Measurements from ENCODE around the gene HOXB3.

HOXB3 gene

DNA sequence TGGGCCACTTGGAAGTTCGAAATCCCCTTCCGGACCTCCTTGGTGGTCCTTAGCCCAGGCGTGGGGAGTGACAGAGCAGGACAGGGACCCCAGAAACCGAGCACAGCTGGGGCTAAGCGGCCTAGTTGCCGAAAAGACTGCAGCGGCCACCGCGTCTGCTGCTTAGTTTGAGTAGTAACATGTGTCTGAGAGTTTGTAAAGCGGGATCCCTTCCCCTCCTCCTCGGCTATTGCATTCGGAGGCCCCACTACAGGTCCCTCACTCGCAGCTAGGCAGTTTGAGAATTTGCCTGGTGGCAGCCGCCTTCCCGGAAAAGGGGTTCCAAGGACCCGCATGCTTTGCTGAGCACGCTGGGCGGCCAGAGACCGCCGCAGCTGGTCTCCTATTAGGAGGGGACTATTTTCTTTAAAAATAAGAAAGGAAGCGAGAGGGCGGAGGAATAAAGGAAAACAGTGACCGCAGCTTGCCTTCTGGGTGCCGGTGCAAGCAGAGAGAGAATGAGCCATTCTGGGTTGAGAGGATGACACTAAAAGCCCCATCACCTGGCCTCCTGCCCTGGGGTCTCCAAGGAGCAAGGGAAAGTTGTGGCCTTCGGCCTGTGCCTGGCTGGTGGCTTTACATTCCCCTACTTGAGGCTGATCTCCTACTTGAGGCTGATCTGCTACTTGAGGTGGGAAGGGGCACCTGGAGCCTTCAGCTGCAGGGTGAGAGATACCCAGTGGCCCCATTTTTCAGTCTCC is 4.7 kb upstream of the HOXB3 start:
- Histone ChIP-seq H3K9me3 (ENCODE audit: insufficient read depth, low read length, severe bottlenecking) (no peaks in the 10 kb centered on the region), H2AFZ (ENCODE audit: low read depth, low read length) (no peak overlapping the region), H3K4me3 (ENCODE audit: low read depth in 1 of 2, low read length in 2 of 2) (no peak overlapping the region), H3K9ac (ENCODE audit: low read depth, low read length) (no peak overlapping the region), H3K79me2 (ENCODE audit: insufficient read depth, low read length) (no peaks in the 10 kb centered on the region), H3K27me3 (ENCODE audit: insufficient read depth, low read length, poor library complexity) (peaks cover 8% of the 10 kb centered on the region), H3K4me1 (ENCODE audit: insufficient read depth, low read length) (no peaks in the 10 kb centered on the region), H3K4me2 (ENCODE audit: insufficient read depth, low read length) (no peak overlapping the region), H3K27ac (ENCODE audit: low read length) (no peak overlapping the region), H3K36me3 (ENCODE audit: insufficient read depth, low read length) (no peaks in the 10 kb centered on the region), H4K20me1 (ENCODE audit: insufficient read depth, low read length) (no peaks in the 10 kb centered on the region)
- ATAC-seq (ENCODE audit: insufficient read depth, low read depth) (no peak), DNase-seq (no peak)
- TF ChIP-seq, protein P1, sequence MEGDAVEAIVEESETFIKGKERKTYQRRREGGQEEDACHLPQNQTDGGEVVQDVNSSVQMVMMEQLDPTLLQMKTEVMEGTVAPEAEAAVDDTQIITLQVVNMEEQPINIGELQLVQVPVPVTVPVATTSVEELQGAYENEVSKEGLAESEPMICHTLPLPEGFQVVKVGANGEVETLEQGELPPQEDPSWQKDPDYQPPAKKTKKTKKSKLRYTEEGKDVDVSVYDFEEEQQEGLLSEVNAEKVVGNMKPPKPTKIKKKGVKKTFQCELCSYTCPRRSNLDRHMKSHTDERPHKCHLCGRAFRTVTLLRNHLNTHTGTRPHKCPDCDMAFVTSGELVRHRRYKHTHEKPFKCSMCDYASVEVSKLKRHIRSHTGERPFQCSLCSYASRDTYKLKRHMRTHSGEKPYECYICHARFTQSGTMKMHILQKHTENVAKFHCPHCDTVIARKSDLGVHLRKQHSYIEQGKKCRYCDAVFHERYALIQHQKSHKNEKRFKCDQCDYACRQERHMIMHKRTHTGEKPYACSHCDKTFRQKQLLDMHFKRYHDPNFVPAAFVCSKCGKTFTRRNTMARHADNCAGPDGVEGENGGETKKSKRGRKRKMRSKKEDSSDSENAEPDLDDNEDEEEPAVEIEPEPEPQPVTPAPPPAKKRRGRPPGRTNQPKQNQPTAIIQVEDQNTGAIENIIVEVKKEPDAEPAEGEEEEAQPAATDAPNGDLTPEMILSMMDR (IDR thresholded peaks at IDR 0.05; ENCODE audit: borderline replicate concordance, extremely low read depth, low read length, poor library complexity, severe bottlenecking): no peak
- no peak for TF ChIP-seq EZH2 (IDR thresholded peaks at IDR 0.05; ENCODE audit: borderline replicate concordance, low read depth, low read length, severe bottlenecking)

DNA sequence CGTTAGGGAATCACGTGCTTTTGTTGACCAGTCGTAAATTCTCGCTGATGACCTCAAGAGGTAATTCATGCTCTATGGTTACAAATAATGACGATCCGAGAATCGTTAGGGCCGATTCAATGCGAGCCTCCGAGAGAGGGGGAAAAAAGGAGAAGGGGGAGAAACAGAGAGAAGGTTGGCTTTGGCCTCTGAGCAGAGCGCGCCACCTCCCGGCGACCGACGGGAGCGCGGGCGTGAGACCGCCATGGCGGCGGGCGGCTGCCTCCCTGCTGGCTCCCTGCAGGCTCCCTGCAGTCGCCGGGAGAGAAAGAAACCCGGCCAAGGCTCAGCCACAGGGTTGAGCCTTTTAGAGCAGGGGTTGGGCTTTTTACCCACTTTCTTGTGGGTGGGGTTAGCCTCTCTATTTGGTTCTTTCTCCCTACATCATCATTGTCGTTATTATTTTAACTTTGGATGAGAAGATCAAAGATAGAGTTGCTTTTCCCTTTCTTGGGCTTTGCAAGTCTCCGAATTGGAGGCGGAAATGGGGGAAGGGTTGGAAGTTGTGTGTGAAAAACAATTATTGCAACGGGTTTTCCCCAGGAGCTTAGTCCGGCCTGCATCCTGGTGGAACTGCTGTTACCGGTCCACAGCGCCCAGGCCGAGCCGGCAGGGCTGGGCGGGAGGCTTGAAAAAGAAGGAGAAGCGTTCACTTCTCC is 3.9 kb upstream of the HOXB3 start:
- H3K9ac ChIP-seq (ENCODE audit: low read depth, low read length): no peak overlapping the region

DNA sequence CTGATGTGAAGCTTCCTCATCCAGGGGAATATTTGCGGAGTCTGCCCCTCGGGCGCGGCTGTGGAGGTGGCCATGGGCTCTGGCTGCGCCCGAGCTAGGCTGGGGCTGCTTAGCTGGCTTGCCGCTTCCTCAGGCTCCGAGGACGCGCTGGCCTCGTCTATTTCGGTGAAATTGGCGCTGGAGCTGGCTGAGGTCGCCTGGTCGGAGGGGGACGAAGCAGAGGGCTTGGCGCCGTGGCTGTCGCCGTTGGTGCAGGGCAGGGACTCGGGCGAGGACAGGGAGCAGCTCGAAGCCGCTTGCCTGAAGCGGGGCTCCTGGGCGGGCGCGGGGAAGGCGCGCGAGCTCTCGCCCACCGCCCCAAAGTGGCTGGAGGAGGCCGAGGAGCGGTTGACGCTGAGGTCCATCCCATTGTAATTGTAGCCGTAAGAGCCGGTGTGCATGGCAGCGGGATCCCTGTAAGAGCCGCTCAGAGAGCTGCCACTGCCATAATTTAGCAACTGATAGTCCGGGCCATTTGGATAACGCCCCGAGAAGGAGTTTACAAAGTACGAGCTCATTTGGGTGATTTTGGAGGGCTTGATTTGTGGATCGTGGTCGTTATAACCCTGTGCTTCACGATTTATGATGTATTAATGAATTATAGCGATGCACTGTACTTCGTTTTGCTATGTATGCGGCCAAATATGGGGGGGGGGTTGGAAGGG is 3.2 kb upstream of the HOXB3 start, which contains the start of gene HOXB5:
Gene HOXB5, minus strand, starts transcription at position 654 of the 704 bp plus-strand sequence. Its CDS starts 97 bp downstream, at position 557.
- Histone ChIP-seq H3K79me2 (ENCODE audit: insufficient read depth, low read length) (no peaks in the 10 kb centered on the region), H3K4me1 (ENCODE audit: insufficient read depth, low read length) (no peaks in the 10 kb centered on the region), H3K27ac (ENCODE audit: low read length) (no peak within 1 kb of the TSS), H3K4me3 (ENCODE audit: low read depth in 1 of 2, low read length in 2 of 2) (no peak within 1 kb of the TSS), H3K36me3 (ENCODE audit: insufficient read depth, low read length) (no peaks in the 10 kb centered on the region), H4K20me1 (ENCODE audit: insufficient read depth, low read length) (no peaks in the 10 kb centered on the region), H3K9ac (ENCODE audit: low read depth, low read length) (no peak within 1 kb of the TSS), H3K4me2 (ENCODE audit: insufficient read depth, low read length) (no peak within 1 kb of the TSS), H2AFZ (ENCODE audit: low read depth, low read length) (no peak within 1 kb of the TSS), H3K9me3 (ENCODE audit: insufficient read depth, low read length, severe bottlenecking) (no peaks in the 10 kb centered on the region), H3K27me3 (ENCODE audit: insufficient read depth, low read length, poor library complexity) (peaks cover 22% of the 10 kb centered on the region)
- ATAC-seq (ENCODE audit: insufficient read depth, low read depth) (no peak), DNase-seq (no peak)
- TF ChIP-seq, protein P1 (IDR thresholded peaks at IDR 0.05; ENCODE audit: borderline replicate concordance, extremely low read depth, low read length, poor library complexity, severe bottlenecking): no peak
- TF ChIP-seq EZH2 (IDR thresholded peaks at IDR 0.05; ENCODE audit: borderline replicate concordance, low read depth, low read length, severe bottlenecking): no peak

More for the DNA sequence above, 3.9 kb upstream of the HOXB3 start:
- Histone ChIP-seq H3K9me3 (ENCODE audit: insufficient read depth, low read length, severe bottlenecking) (no peaks in the 10 kb centered on the region), H3K27ac (ENCODE audit: low read length) (no peak overlapping the region), H3K27me3 (ENCODE audit: insufficient read depth, low read length, poor library complexity) (peaks cover 15% of the 10 kb centered on the region), H3K4me3 (ENCODE audit: low read depth in 1 of 2, low read length in 2 of 2) (no peak overlapping the region), H3K4me2 (ENCODE audit: insufficient read depth, low read length) (no peak overlapping the region), H4K20me1 (ENCODE audit: insufficient read depth, low read length) (no peaks in the 10 kb centered on the region), H3K36me3 (ENCODE audit: insufficient read depth, low read length) (no peaks in the 10 kb centered on the region), H2AFZ (ENCODE audit: low read depth, low read length) (no peak overlapping the region), H3K4me1 (ENCODE audit: insufficient read depth, low read length) (no peaks in the 10 kb centered on the region), H3K79me2 (ENCODE audit: insufficient read depth, low read length) (no peaks in the 10 kb centered on the region)
- ATAC-seq (ENCODE audit: insufficient read depth, low read depth) (peak; percentile 79), DNase-seq (peak; percentile 63)
- TF ChIP-seq, protein P1 (IDR thresholded peaks at IDR 0.05; ENCODE audit: borderline replicate concordance, extremely low read depth, low read length, poor library complexity, severe bottlenecking): peak; percentile 80
- no peak for TF ChIP-seq EZH2 (IDR thresholded peaks at IDR 0.05; ENCODE audit: borderline replicate concordance, low read depth, low read length, severe bottlenecking)

Data from DND-41 (cell line).